HL-60 (cell line): ENCODE measurements around the gene SIL1.

Source experiments
- DNase-seq, 2 experiments: peaks; one replicate each; pipeline ENCODE4 v3.0.0-alpha.2; 2010 to 2020; ENCODE audit warnings: low read depth in 1 of 2, low spot score in 1 of 2
- H3K27ac ChIP-seq: fragments of 250-450 bp; sonication (Bioruptor Pico); replicated peaks from 2 replicates; pipeline ENCODE4 v1.5.1; 2020; ENCODE audit warnings: mild to moderate bottlenecking, moderate library complexity
- H3K27me3 ChIP-seq: fragments of 250-450 bp; sonication (Bioruptor Pico); 2 replicates; pipeline ENCODE4 v1.5.1; 2021; ENCODE audit warnings: mild to moderate bottlenecking, moderate library complexity; ENCODE audit not compliant: insufficient read depth, poor library complexity, severe bottlenecking
- H3K4me3 ChIP-seq: replicated peaks from 2 replicates; pipeline ENCODE4 v1.5.1; 2011; ENCODE audit warnings: mild to moderate bottlenecking, control low read depth, low read length; ENCODE audit not compliant: insufficient read depth
- GABPA ChIP-seq: IDR thresholded peaks from 2 replicates; pipeline ENCODE4 v1.6.1; 2012; ENCODE audit warnings: low read depth
- POLR2AphosphoS5 ChIP-seq: IDR thresholded peaks from 2 replicates; pipeline ENCODE4 v1.6.1; 2012; ENCODE audit warnings: low read depth
- SPI1 ChIP-seq: IDR thresholded peaks from 2 replicates; pipeline ENCODE4 v1.6.1; 2012; ENCODE audit warnings: low read depth, mild to moderate bottlenecking, borderline replicate concordance
- TF ChIP-seq, protein P1 (sequence below): IDR thresholded peaks from 2 replicates; pipeline ENCODE4 v1.6.1; 2012; ENCODE audit warnings: low read depth; ENCODE audit not compliant: insufficient replicate concordance
- TF ChIP-seq, protein P2 (sequence below): IDR thresholded peaks from one replicate; pipeline ENCODE4 v1.5.1; 2011; ENCODE audit warnings: low read length, control low read depth, inconsistent platforms; ENCODE audit not compliant: insufficient read depth

SIL1 gene

DNA sequence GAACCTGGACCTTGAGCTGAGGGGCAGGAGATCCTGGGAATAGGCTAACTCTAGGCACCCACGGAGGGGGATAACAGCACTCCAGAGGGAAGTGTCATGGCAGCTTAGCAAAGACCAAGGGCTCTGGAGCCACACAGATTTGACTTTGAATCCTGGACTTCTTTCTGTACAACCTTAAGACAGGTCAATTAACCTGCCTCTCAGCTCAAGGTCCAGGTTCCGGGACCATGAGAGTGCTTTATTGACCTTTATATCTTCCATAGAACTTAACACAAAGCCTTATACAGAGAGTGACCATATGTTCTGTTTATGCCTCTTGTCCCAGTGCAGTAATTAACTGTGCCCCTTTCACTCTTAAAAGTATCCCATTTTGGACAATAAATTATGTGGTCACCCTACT, 232.5 kb downstream of the SIL1 start:
- no peak overlapping the region for H3K4me3 ChIP-seq
- DNase-seq = no peak
- no peak for TF ChIP-seq GABPA
- TF ChIP-seq SPI1 = no peak
- TF ChIP-seq POLR2AphosphoS5 = no peak
- TF ChIP-seq, protein P1, sequence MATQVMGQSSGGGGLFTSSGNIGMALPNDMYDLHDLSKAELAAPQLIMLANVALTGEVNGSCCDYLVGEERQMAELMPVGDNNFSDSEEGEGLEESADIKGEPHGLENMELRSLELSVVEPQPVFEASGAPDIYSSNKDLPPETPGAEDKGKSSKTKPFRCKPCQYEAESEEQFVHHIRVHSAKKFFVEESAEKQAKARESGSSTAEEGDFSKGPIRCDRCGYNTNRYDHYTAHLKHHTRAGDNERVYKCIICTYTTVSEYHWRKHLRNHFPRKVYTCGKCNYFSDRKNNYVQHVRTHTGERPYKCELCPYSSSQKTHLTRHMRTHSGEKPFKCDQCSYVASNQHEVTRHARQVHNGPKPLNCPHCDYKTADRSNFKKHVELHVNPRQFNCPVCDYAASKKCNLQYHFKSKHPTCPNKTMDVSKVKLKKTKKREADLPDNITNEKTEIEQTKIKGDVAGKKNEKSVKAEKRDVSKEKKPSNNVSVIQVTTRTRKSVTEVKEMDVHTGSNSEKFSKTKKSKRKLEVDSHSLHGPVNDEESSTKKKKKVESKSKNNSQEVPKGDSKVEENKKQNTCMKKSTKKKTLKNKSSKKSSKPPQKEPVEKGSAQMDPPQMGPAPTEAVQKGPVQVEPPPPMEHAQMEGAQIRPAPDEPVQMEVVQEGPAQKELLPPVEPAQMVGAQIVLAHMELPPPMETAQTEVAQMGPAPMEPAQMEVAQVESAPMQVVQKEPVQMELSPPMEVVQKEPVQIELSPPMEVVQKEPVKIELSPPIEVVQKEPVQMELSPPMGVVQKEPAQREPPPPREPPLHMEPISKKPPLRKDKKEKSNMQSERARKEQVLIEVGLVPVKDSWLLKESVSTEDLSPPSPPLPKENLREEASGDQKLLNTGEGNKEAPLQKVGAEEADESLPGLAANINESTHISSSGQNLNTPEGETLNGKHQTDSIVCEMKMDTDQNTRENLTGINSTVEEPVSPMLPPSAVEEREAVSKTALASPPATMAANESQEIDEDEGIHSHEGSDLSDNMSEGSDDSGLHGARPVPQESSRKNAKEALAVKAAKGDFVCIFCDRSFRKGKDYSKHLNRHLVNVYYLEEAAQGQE = no peak
- TF ChIP-seq, protein P2, sequence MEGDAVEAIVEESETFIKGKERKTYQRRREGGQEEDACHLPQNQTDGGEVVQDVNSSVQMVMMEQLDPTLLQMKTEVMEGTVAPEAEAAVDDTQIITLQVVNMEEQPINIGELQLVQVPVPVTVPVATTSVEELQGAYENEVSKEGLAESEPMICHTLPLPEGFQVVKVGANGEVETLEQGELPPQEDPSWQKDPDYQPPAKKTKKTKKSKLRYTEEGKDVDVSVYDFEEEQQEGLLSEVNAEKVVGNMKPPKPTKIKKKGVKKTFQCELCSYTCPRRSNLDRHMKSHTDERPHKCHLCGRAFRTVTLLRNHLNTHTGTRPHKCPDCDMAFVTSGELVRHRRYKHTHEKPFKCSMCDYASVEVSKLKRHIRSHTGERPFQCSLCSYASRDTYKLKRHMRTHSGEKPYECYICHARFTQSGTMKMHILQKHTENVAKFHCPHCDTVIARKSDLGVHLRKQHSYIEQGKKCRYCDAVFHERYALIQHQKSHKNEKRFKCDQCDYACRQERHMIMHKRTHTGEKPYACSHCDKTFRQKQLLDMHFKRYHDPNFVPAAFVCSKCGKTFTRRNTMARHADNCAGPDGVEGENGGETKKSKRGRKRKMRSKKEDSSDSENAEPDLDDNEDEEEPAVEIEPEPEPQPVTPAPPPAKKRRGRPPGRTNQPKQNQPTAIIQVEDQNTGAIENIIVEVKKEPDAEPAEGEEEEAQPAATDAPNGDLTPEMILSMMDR = no peak
- no peak overlapping the region for H3K27ac ChIP-seq
- H3K27me3 ChIP-seq = no peaks in the 10 kb centered on the region

DNA sequence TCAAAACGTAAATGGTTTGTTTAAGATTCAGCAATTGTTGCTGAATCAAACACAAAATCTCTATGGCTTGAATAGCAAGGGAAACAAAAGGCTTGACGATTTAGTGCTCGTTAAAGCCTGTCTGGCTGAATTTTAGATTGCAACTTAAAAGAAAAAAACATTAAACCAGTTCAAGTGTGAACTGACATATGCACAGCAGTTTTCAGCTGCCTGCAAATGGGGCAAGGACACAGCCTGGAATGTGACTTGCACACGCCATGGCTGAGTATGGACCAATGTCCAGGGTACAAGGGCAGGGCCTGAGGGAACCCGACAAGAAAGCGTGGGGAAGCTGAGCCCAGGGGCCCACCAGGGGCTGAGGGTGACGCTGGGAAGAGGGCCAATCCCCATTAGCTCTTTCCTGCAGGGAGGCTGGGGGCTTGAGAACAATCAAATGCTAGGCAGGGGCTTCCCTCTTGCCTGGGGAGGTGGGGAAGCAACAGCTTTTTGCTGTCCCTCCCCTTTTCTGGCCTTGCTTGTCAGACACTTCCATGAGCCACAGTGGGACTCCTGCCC, 233.4 kb downstream of the SIL1 start:
- Histone ChIP-seq H3K4me3 (no peak overlapping the region), H3K27ac (no peak overlapping the region), H3K27me3 (no peaks in the 10 kb centered on the region)
- no peak for DNase-seq
- TF ChIP-seq SPI1 (no peak), GABPA (no peak), POLR2AphosphoS5 (no peak)
- TF ChIP-seq, protein P2 = no peak
- TF ChIP-seq, protein P1 = no peak

DNA sequence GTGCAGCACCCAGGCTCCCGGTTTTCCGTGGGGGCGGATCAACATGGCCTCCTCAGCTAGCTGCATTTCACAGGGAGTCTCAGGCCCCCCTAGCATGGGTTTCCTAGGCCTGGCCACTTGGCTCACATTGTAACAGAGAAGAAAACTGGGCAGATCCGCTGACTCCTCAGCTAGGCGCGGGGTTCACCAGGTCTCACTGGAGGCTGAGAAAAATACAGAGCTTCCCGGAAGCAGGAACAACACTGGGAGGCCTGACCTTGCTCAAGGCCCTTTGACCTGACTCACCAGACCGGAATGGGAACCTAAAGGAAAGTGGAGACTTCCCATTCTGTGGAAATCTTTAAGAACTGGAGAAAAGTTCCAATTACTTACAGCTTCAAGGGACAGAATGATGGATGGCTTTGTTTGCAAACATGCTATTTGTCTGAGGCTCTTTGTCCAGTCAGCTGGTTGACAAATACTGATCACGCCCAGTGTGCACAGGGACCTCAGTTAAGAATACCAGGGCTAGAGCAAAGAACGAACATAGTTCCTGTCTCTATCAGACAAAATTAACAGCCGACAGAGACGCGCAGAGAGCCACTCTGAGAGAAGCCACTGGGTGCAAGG, 234.3 kb downstream of the SIL1 start:
- H3K27ac ChIP-seq = no peak overlapping the region
- no peak for DNase-seq
- no peaks in the 10 kb centered on the region for H3K27me3 ChIP-seq
- TF ChIP-seq GABPA (no peak), POLR2AphosphoS5 (no peak), SPI1 (no peak)
- TF ChIP-seq, protein P1 = no peak
- TF ChIP-seq, protein P2 = no peak
- H3K4me3 ChIP-seq = no peak overlapping the region
